Activated T-cell treated with anti-CD3 and anti-CD28 coated beads for 4 hours (primary cell): ENCODE data around the gene FOLH1.
"Not testable (repeated sequence)": the region's sequence is repeated elsewhere in the genome, so short reads cannot be mapped to it uniquely, and the experiment has no call there.

ENCODE experiments used
- DNase-seq: peaks from one replicate; pipeline ENCODE4 v3.0.0-alpha.2; 2020

FOLH1 gene

GRCh38 chr11:49208006-49208721 lies at the start of gene FOLH1:
Gene FOLH1, minus strand, starts transcription at chr11:49208602. Its CDS starts 193 bp downstream, at chr11:49208409.
- DNase-seq, result no peak

GRCh38 chr11:49255148-49255547 lies 46.7 kb upstream of the FOLH1 start:
- DNase-seq, result not testable (repeated sequence)

GRCh38 chr11:49251212-49251611 lies 42.8 kb upstream of the FOLH1 start:
- DNase-seq, result not testable (repeated sequence)

- not testable (repeated sequence) for DNase-seq
Observed at GRCh38 chr11:49250398-49251115, 42.2 kb upstream of the FOLH1 start.

- DNase-seq, result not testable (repeated sequence)
Observed at GRCh38 chr11:49249363-49249762, 41.0 kb upstream of the FOLH1 start.

GRCh38 chr11:49233685-49234084 lies 25.3 kb upstream of the FOLH1 start:
- DNase-seq, result not testable (repeated sequence)

- DNase-seq, result not testable (repeated sequence)
Observed at GRCh38 chr11:49233019-49233418, 24.6 kb upstream of the FOLH1 start.

GRCh38 chr11:49231725-49232124 lies 23.3 kb upstream of the FOLH1 start:
- DNase-seq, result not testable (repeated sequence)

- DNase-seq, result not testable (repeated sequence)
Observed at GRCh38 chr11:49230534-49230933, 22.1 kb upstream of the FOLH1 start.

GRCh38 chr11:49230001-49230400 lies 21.6 kb upstream of the FOLH1 start:
- DNase-seq, result not testable (repeated sequence)

GRCh38 chr11:49229136-49229535 lies 20.7 kb upstream of the FOLH1 start:
- DNase-seq, result not testable (repeated sequence)

GRCh38 chr11:49225255-49225785 lies 16.9 kb upstream of the FOLH1 start:
- DNase-seq, result not testable (repeated sequence)

- DNase-seq, result no peak
Observed at GRCh38 chr11:49221112-49221511, 12.7 kb upstream of the FOLH1 start.

GRCh38 chr11:49213026-49213560 lies 4.7 kb upstream of the FOLH1 start:
- DNase-seq, result no peak

GRCh38 chr11:49206999-49207398 lies 1.4 kb downstream of the FOLH1 start:
- not testable (repeated sequence) for DNase-seq

GRCh38 chr11:49202287-49202976 lies 6.0 kb downstream of the FOLH1 start:
- DNase-seq, result no peak

- DNase-seq, result not testable (repeated sequence)
Observed at GRCh38 chr11:49196775-49197174, 11.6 kb downstream of the FOLH1 start.

- not testable (repeated sequence) for DNase-seq
Observed at GRCh38 chr11:49196002-49196401, 12.4 kb downstream of the FOLH1 start.

- DNase-seq, result not testable (repeated sequence)
Observed at GRCh38 chr11:49190287-49190686, 18.1 kb downstream of the FOLH1 start.

- not testable (repeated sequence) for DNase-seq
Observed at GRCh38 chr11:49186225-49186624, 22.2 kb downstream of the FOLH1 start.

- not testable (repeated sequence) for DNase-seq
Observed at GRCh38 chr11:49185597-49185996, 22.8 kb downstream of the FOLH1 start.

GRCh38 chr11:49184756-49185155 lies 23.6 kb downstream of the FOLH1 start:
- not testable (repeated sequence) for DNase-seq

GRCh38 chr11:49177936-49178335 lies 30.5 kb downstream of the FOLH1 start:
- not testable (repeated sequence) for DNase-seq
